ENCODE measurements around the gene MOSMO.

MOSMO gene

GRCh38 chr16:22070361-22071330 is 62.7 kb downstream of the MOSMO start:
- Histone ChIP-seq H3K9me3 (ENCODE audit: low read length) (peaks cover 4% of the 10 kb centered on the region), H3K4me3 (ENCODE audit: low read length) (no peak overlapping the region), H3K4me1 (ENCODE audit: insufficient read depth, low read length) (peaks cover 9% of the 10 kb centered on the region), H3K27me3 (ENCODE audit: insufficient read depth, low read length) (no peaks in the 10 kb centered on the region), H3K36me3 (ENCODE audit: insufficient read depth, low read length) (no peaks in the 10 kb centered on the region), H2AFZ (ENCODE audit: low read depth, low read length) (no peak overlapping the region)

GRCh38 chr16:22071331-22071910 is 63.5 kb downstream of the MOSMO start:
- peaks cover 4% of the 10 kb centered on the region for H3K9me3 ChIP-seq (ENCODE audit: low read length)
- H2AFZ ChIP-seq (ENCODE audit: low read depth, low read length) = no peak overlapping the region
- no peaks in the 10 kb centered on the region for H3K27me3 ChIP-seq (ENCODE audit: insufficient read depth, low read length)
- H3K36me3 ChIP-seq (ENCODE audit: insufficient read depth, low read length) = no peaks in the 10 kb centered on the region
- no peak overlapping the region for H3K4me3 ChIP-seq (ENCODE audit: low read length)
- peaks cover 11% of the 10 kb centered on the region for H3K4me1 ChIP-seq (ENCODE audit: insufficient read depth, low read length)

GRCh38 chr16:22073350-22073749 is 65.4 kb downstream of the MOSMO start:
- H3K27me3 ChIP-seq (ENCODE audit: insufficient read depth, low read length) = no peaks in the 10 kb centered on the region
- peaks cover 11% of the 10 kb centered on the region for H3K4me1 ChIP-seq (ENCODE audit: insufficient read depth, low read length)
- H3K4me3 ChIP-seq (ENCODE audit: low read length) = no peak overlapping the region
- H3K36me3 ChIP-seq (ENCODE audit: insufficient read depth, low read length) = no peaks in the 10 kb centered on the region
- no peak overlapping the region for H2AFZ ChIP-seq (ENCODE audit: low read depth, low read length)
- no peaks in the 10 kb centered on the region for H3K9me3 ChIP-seq (ENCODE audit: low read length)

GRCh38 chr16:22075043-22075757 is 67.3 kb downstream of the MOSMO start:
- Histone ChIP-seq H3K36me3 (ENCODE audit: insufficient read depth, low read length) (no peaks in the 10 kb centered on the region), H2AFZ (ENCODE audit: low read depth, low read length) (no peak overlapping the region), H3K4me1 (ENCODE audit: insufficient read depth, low read length) (peaks cover 11% of the 10 kb centered on the region), H3K4me3 (ENCODE audit: low read length) (no peak overlapping the region), H3K9me3 (ENCODE audit: low read length) (no peaks in the 10 kb centered on the region), H3K27me3 (ENCODE audit: insufficient read depth, low read length) (no peaks in the 10 kb centered on the region)

GRCh38 chr16:22075776-22076175 is 67.9 kb downstream of the MOSMO start:
- Histone ChIP-seq H3K27me3 (ENCODE audit: insufficient read depth, low read length) (no peaks in the 10 kb centered on the region), H3K4me3 (ENCODE audit: low read length) (no peak overlapping the region), H3K36me3 (ENCODE audit: insufficient read depth, low read length) (no peaks in the 10 kb centered on the region), H3K9me3 (ENCODE audit: low read length) (no peaks in the 10 kb centered on the region), H2AFZ (ENCODE audit: low read depth, low read length) (no peak overlapping the region), H3K4me1 (ENCODE audit: insufficient read depth, low read length) (peaks cover 11% of the 10 kb centered on the region)

GRCh38 chr16:22077700-22078313 is 69.9 kb downstream of the MOSMO start:
- H3K27me3 ChIP-seq (ENCODE audit: insufficient read depth, low read length) = no peaks in the 10 kb centered on the region
- H3K4me3 ChIP-seq (ENCODE audit: low read length) = no peak overlapping the region
- H2AFZ ChIP-seq (ENCODE audit: low read depth, low read length) = no peak overlapping the region
- H3K36me3 ChIP-seq (ENCODE audit: insufficient read depth, low read length) = no peaks in the 10 kb centered on the region
- no peaks in the 10 kb centered on the region for H3K9me3 ChIP-seq (ENCODE audit: low read length)
- peaks cover 2% of the 10 kb centered on the region for H3K4me1 ChIP-seq (ENCODE audit: insufficient read depth, low read length)

- no peak overlapping the region for H2AFZ ChIP-seq (ENCODE audit: low read depth, low read length)
- H3K9me3 ChIP-seq (ENCODE audit: low read length) = no peaks in the 10 kb centered on the region
- no peaks in the 10 kb centered on the region for H3K36me3 ChIP-seq (ENCODE audit: insufficient read depth, low read length)
- no peaks in the 10 kb centered on the region for H3K27me3 ChIP-seq (ENCODE audit: insufficient read depth, low read length)
- H3K4me1 ChIP-seq (ENCODE audit: insufficient read depth, low read length) = peaks cover 2% of the 10 kb centered on the region
- no peak overlapping the region for H3K4me3 ChIP-seq (ENCODE audit: low read length)
Observed at GRCh38 chr16:22078656-22079055, 70.7 kb downstream of the MOSMO start.

GRCh38 chr16:22081050-22081449 is 73.1 kb downstream of the MOSMO start:
- no peaks in the 10 kb centered on the region for H3K9me3 ChIP-seq (ENCODE audit: low read length)
- no peaks in the 10 kb centered on the region for H3K36me3 ChIP-seq (ENCODE audit: insufficient read depth, low read length)
- H3K4me3 ChIP-seq (ENCODE audit: low read length) = no peak overlapping the region

GRCh38 chr16:22086440-22086839 is 78.5 kb downstream of the MOSMO start:
- H3K9me3 ChIP-seq (ENCODE audit: low read length) = no peaks in the 10 kb centered on the region
- no peak overlapping the region for H3K4me3 ChIP-seq (ENCODE audit: low read length)
- H2AFZ ChIP-seq (ENCODE audit: low read depth, low read length) = no peak overlapping the region
- no peaks in the 10 kb centered on the region for H3K36me3 ChIP-seq (ENCODE audit: insufficient read depth, low read length)
- no peaks in the 10 kb centered on the region for H3K27me3 ChIP-seq (ENCODE audit: insufficient read depth, low read length)
- H3K4me1 ChIP-seq (ENCODE audit: insufficient read depth, low read length) = no peaks in the 10 kb centered on the region

More at GRCh38 chr16:22081050-22081449, 73.1 kb downstream of the MOSMO start:
- Histone ChIP-seq H3K27me3 (ENCODE audit: insufficient read depth, low read length) (no peaks in the 10 kb centered on the region), H3K4me1 (ENCODE audit: insufficient read depth, low read length) (peaks cover 2% of the 10 kb centered on the region), H2AFZ (ENCODE audit: low read depth, low read length) (no peak overlapping the region)

- Histone ChIP-seq H3K9me3 (ENCODE audit: low read length) (no peaks in the 10 kb centered on the region), H3K27me3 (ENCODE audit: insufficient read depth, low read length) (no peaks in the 10 kb centered on the region), H2AFZ (ENCODE audit: low read depth, low read length) (no peak overlapping the region), H3K4me3 (ENCODE audit: low read length) (no peak overlapping the region), H3K4me1 (ENCODE audit: insufficient read depth, low read length) (peaks cover 10% of the 10 kb centered on the region), H3K36me3 (ENCODE audit: insufficient read depth, low read length) (no peaks in the 10 kb centered on the region)
Observed at GRCh38 chr16:22088642-22089041, 80.7 kb downstream of the MOSMO start.

- Histone ChIP-seq H3K4me3 (ENCODE audit: low read length) (no peak overlapping the region), H3K4me1 (ENCODE audit: insufficient read depth, low read length) (peaks cover 10% of the 10 kb centered on the region), H3K9me3 (ENCODE audit: low read length) (no peaks in the 10 kb centered on the region), H3K27me3 (ENCODE audit: insufficient read depth, low read length) (no peaks in the 10 kb centered on the region), H2AFZ (ENCODE audit: low read depth, low read length) (no peak overlapping the region), H3K36me3 (ENCODE audit: insufficient read depth, low read length) (no peaks in the 10 kb centered on the region)
Observed at GRCh38 chr16:22089910-22090309, 82.0 kb downstream of the MOSMO start.

- Histone ChIP-seq H3K36me3 (ENCODE audit: insufficient read depth, low read length) (no peaks in the 10 kb centered on the region), H2AFZ (ENCODE audit: low read depth, low read length) (no peak overlapping the region), H3K9me3 (ENCODE audit: low read length) (no peaks in the 10 kb centered on the region), H3K27me3 (ENCODE audit: insufficient read depth, low read length) (no peaks in the 10 kb centered on the region), H3K4me3 (ENCODE audit: low read length) (no peak overlapping the region), H3K4me1 (ENCODE audit: insufficient read depth, low read length) (peaks cover 10% of the 10 kb centered on the region)
Observed at GRCh38 chr16:22091721-22092120, 83.8 kb downstream of the MOSMO start.
